ENCODE measurements around the gene RIPK3. TPM values are rescaled to one million over a fixed set of nuclear protein-coding genes. Genes with fewer than 3 reads are reported as not detected.

Gene RIPK3
- total RNA-seq, 1 donor from 2014 or later, result 38.9 TPM

DNA sequence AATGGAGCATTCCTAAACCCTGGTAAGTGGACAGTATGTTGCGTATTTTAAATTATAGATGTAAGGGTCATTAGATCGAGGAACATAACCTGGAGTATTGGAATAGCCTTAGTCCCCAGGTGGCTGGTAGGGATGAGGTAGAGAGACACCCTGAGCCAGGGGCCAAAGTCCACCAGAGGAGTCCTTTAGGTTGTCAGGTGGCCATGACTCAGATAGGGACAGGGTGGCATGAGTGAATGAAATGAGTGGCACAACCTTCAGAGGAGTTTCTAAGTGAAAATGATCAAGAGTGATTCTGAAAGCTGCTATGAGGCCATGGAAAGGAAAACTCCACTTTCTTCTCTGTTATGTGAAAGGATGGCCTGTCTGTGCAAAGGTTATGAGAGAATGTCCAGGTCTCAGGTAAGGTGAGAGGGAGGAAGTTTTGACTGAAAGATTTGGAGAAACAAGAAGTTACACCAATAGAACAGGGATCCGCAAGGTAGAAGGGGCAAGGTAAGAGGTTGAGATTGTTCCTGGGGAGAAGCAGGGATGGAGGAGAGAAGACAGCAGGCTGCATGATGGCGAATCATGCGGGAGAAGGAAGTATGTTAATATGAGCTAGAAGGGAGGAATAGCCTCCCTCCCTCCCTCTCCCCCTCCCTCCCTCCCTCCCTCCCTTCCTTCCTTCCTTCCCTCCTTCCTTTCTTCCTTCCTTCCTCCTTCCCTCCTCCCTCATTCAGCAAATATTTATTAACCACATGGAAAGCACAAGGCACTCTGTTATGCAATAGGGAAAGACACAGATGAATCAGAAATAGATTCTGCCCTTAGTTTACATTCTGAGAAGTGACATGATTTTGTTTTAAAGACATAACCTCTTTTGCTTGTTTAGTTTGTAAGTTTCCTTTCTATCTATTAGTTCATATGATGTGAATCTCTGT lies 14.0 kb upstream of the RIPK3 start:
- POLR2A ChIA-PET, result interaction anchor here (0.6 to 1.2 kb wide), 2 partner anchors 13 to 19 kb away, joined by 3 read pairs; no protein-coding TSS in a partner anchor
- Mint-ChIP-seq H3K27me3 (peaks cover 34% of the 10 kb centered on the region), H3K27ac (no peak overlapping the region), H3K9me3 (no peaks in the 10 kb centered on the region), H3K36me3 (ENCODE audit: low read depth) (no peaks in the 10 kb centered on the region), H3K4me1 (no peaks in the 10 kb centered on the region), H3K4me3 (no peak overlapping the region)
- CTCF ChIA-PET, result interaction anchor here (1.5 kb wide), 1 partner anchor 12 kb away, joined by 3 read pairs; no protein-coding TSS in a partner anchor
- TF ChIP-seq, protein P1, sequence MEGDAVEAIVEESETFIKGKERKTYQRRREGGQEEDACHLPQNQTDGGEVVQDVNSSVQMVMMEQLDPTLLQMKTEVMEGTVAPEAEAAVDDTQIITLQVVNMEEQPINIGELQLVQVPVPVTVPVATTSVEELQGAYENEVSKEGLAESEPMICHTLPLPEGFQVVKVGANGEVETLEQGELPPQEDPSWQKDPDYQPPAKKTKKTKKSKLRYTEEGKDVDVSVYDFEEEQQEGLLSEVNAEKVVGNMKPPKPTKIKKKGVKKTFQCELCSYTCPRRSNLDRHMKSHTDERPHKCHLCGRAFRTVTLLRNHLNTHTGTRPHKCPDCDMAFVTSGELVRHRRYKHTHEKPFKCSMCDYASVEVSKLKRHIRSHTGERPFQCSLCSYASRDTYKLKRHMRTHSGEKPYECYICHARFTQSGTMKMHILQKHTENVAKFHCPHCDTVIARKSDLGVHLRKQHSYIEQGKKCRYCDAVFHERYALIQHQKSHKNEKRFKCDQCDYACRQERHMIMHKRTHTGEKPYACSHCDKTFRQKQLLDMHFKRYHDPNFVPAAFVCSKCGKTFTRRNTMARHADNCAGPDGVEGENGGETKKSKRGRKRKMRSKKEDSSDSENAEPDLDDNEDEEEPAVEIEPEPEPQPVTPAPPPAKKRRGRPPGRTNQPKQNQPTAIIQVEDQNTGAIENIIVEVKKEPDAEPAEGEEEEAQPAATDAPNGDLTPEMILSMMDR (IDR thresholded peaks at IDR 0.05), result no peak
- intact Hi-C loops (cut with micrococcal nuclease), result no loop called here
- no peak for ATAC-seq (ENCODE audit: low read depth)
- no peak for DNase-seq

DNA sequence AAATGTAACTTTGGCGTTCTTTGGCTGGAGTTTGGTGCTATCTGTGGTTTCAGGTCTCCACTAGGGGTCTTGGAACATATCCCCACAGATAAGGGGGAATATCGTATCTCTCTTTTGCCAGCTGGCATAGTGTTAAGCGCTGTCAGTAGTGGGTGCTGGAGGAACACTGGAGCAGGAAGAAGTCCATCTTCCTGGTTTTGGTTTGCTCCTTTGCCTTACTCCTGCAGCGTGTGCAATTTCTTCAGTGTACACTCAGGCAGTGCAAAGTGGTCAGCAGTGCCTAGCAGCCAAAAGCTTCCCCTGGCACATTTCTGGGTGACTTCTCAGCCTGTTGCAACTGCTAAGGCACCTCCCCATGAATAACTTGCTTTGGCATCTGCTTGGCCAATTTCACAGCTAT lies 11.7 kb upstream of the RIPK3 start:
- Mint-ChIP-seq H3K36me3 (ENCODE audit: low read depth) (no peaks in the 10 kb centered on the region), H3K27ac (no peak overlapping the region), H3K4me3 (no peak overlapping the region), H3K9me3 (no peaks in the 10 kb centered on the region), H3K4me1 (no peaks in the 10 kb centered on the region), H3K27me3 (peaks cover 38% of the 10 kb centered on the region)
- intact Hi-C loops (cut with micrococcal nuclease), result no loop called here
- ATAC-seq (ENCODE audit: low read depth) (no peak), DNase-seq (no peak)
- TF ChIP-seq, protein P1 (IDR thresholded peaks at IDR 0.05), result no peak
- POLR2A ChIA-PET, result no interaction called here
- CTCF ChIA-PET, result interaction anchor here (1.1 to 1.9 kb wide), 2 partner anchors 14 to 80 kb away, joined by 3 to 6 read pairs; no protein-coding TSS in a partner anchor

DNA sequence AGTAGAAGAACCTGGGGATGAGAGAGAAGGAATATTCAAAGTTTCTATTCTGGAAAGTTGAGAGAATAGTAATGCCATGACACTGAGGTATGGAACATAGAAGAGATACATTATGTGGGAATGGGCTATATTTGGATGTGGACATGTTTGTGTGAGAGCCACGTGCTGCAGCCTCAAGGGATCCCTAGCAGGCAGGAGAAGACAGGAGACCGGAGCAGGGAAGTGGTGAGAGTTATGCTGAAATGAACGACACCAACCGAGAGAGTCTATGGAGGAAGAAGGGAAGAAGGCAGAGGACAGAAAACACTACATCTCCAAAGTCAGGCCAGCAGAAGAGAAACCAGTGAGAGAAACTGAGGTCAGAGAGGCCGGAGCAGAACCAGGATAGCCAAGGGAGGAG lies 10.0 kb upstream of the RIPK3 start:
- intact Hi-C loops (cut with micrococcal nuclease), result no loop called here
- Mint-ChIP-seq H3K4me1 (no peaks in the 10 kb centered on the region), H3K27ac (no peak overlapping the region), H3K36me3 (ENCODE audit: low read depth) (no peaks in the 10 kb centered on the region), H3K27me3 (peaks cover 43% of the 10 kb centered on the region), H3K9me3 (no peaks in the 10 kb centered on the region), H3K4me3 (no peak overlapping the region)
- POLR2A ChIA-PET, result no interaction called here
- TF ChIP-seq, protein P1 (IDR thresholded peaks at IDR 0.05), result no peak
- CTCF ChIA-PET, result interaction anchor here (0.6 to 1.1 kb wide), 3 partner anchors 16 to 88 kb away, joined by 3 to 4 read pairs (median 3); no protein-coding TSS in a partner anchor
- no peak for DNase-seq
- no peak for ATAC-seq (ENCODE audit: low read depth)

DNA sequence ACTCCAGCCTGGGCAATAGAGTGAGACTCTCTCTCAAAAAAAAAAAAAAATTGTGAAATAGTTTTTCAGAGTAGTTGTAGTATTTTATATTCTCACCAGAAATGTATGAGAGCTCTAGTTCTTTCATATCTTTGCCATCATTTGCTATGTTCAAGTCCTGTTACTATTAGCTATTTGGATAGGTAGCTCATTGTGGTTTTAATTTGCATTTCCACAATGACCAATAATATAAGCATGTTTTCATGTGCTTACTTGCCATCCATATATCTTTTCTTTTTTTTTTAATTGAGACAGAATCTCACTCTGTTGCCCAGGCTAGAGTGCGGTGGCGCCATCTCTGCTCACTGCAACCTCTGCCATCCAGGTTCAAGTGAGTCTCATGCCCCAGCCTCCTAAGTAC lies 8.4 kb upstream of the RIPK3 start:
- POLR2A ChIA-PET, result interaction anchor here (0.6 to 1.8 kb wide), 2 partner anchors 83 to 367 kb away, joined by 4 read pairs; no protein-coding TSS in a partner anchor
- Mint-ChIP-seq H3K4me3 (no peak overlapping the region), H3K4me1 (no peaks in the 10 kb centered on the region), H3K36me3 (ENCODE audit: low read depth) (no peaks in the 10 kb centered on the region), H3K27me3 (peaks cover 41% of the 10 kb centered on the region), H3K27ac (no peak overlapping the region), H3K9me3 (no peaks in the 10 kb centered on the region)
- intact Hi-C loops (cut with micrococcal nuclease), result no loop called here
- ATAC-seq (ENCODE audit: low read depth), result no peak
- CTCF ChIA-PET, result interaction anchor here (0.6 to 4.9 kb wide), 2 partner anchors 14 to 105 kb away, joined by 4 to 22 read pairs; partner anchors contain the start of gene ADCY4
- TF ChIP-seq, protein P1 (IDR thresholded peaks at IDR 0.05), result no peak
- no peak for DNase-seq

DNA sequence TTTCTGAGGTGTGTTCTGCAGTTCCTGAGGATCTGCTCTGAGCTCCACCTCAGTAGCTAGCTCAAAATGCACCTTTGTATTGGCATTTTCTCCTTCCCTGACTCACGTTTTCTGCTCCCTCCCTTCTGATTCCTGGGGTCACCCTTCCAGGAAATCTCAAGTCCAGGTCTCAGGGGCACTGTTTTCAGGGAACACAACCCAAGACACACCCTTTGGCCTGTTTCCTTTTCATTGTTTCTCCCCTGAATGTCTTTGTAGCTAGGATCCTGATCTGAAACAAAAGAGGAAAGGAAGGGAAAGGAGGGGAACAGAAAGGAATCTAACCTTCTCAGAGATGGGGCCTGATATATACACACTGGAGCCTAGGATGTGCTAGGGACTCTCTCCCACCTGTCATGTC lies 7.3 kb upstream of the RIPK3 start:
- no peaks in the 10 kb centered on the region for H3K36me3 Mint-ChIP-seq (ENCODE audit: low read depth)
- ChIA-PET POLR2A (interaction anchor here (1.8 kb wide), 1 partner anchor 84 kb away, joined by 4 read pairs; no protein-coding TSS in a partner anchor), CTCF (interaction anchor here (1.9 to 4.9 kb wide), 2 partner anchors 13 to 84 kb away, joined by 4 to 22 read pairs; partner anchors contain the start of gene ADCY4)
- no peak for DNase-seq
- peaks cover 36% of the 10 kb centered on the region for H3K27me3 Mint-ChIP-seq
- intact Hi-C loops (cut with micrococcal nuclease), result no loop called here
- no peaks in the 10 kb centered on the region for H3K4me1 Mint-ChIP-seq
- no peaks in the 10 kb centered on the region for H3K9me3 Mint-ChIP-seq
- no peak for ATAC-seq (ENCODE audit: low read depth)
- H3K4me3 Mint-ChIP-seq, result no peak overlapping the region
- TF ChIP-seq, protein P1 (IDR thresholded peaks at IDR 0.05), result no peak
- no peak overlapping the region for H3K27ac Mint-ChIP-seq

Measured in activated B cell treated with CpG ODN at 0.5 μM for 24 hours (primary cell).